K562 (cell line): ENCODE measurements around the gene RAD54L. TPM values are rescaled to one million over a fixed set of nuclear protein-coding genes. Genes with fewer than 3 reads are reported as not detected.

Experiments
- ATAC-seq: fragments of 200-7000 bp; cut with Tn5 transposase; 3 replicates; pipeline ENCODE4 v1.9.1; 2020; ENCODE audit warnings: moderate library complexity
- BruUV-seq: library from RNA; stranded (reverse); fragments of 400-500 nt; replicated peaks from 2 replicates; lab custom pipeline; 2021; lab: Mats Ljungman, UMichigan
- CTCF ChIA-PET: fragments of 300-600 bp; formaldehyde crosslinking; extraction: SDS; loops from one replicate; lab custom pipeline; 2021; ENCODE audit warnings: low intra/inter-chr PET ratio; lab: Yijun Ruan, JAX
- POLR2A ChIA-PET: fragments of 300-600, 350-650 bp; sonication (Branson Sonifier 250); formaldehyde crosslinking; extraction: SDS; loops from one replicate; lab custom pipeline; 2021; ENCODE audit warnings: antibody characterized with exemption, inconsistent platforms; lab: Yijun Ruan, JAX
- DNase-seq, 4 experiments: peaks; one replicate each; pipeline versions ENCODE4 v3.0.0 to v3.0.0-alpha.2; 2011 to 2018; ENCODE audit warnings: low spot score in 3 of 4, mixed read lengths in 3 of 4; ENCODE audit errors: extremely low read depth in 1 of 4
- FAIRE-seq: peaks from 2 replicates; lab custom pipeline; 2011; peaks lifted over from hg19 to GRCh38; lab: Jason Lieb, UNC
- H2AFZ ChIP-seq: 2 replicates; pipeline ENCODE4 v1.6.0; 2011; ENCODE audit warnings: low read depth, low read length, control low read depth, inconsistent platforms
- H3K27ac ChIP-seq: fragments of 200-600 bp; 3 replicates; pipeline ENCODE4 v1.8.0; 2011; ENCODE audit warnings: low read depth, mild to moderate bottlenecking, control low read depth, inconsistent platforms, low read length, moderate library complexity, mixed read lengths; ENCODE audit errors: extremely low read depth
- H3K27me3 ChIP-seq, 2 experiments: fragments of 300-600 bp in 1 of 2; 2 replicates in 1 of 2; 3 replicates in 1 of 2; pipeline versions ENCODE4 v1.6.0 to v1.8.0; 2011; ENCODE audit warnings: inconsistent platforms in 2 of 2, low read length in 2 of 2, mild to moderate bottlenecking in 1 of 2, mixed read lengths in 1 of 2, moderate library complexity in 1 of 2; ENCODE audit not compliant: control insufficient read depth in 2 of 2, insufficient read depth in 2 of 2
- H3K36me3 ChIP-seq: fragments of 300-600 bp; 3 replicates; pipeline ENCODE4 v1.8.0; 2011; ENCODE audit warnings: mild to moderate bottlenecking, low read length, inconsistent platforms; ENCODE audit not compliant: control insufficient read depth, insufficient read depth
- H3K4me1 ChIP-seq, 2 experiments: fragments of 200-600 bp in 1 of 2; replicated peaks in 1 of 2; 2 replicates in 1 of 2; 3 replicates in 1 of 2; pipeline versions ENCODE4 v1.5.1 to v1.8.0; 2011; ENCODE audit warnings: inconsistent platforms in 2 of 2, low read length in 2 of 2, mild to moderate bottlenecking in 1 of 2, mixed read lengths in 1 of 2, moderate library complexity in 1 of 2; ENCODE audit not compliant: control insufficient read depth in 2 of 2, insufficient read depth in 2 of 2
- H3K4me2 ChIP-seq: 2 replicates; pipeline ENCODE4 v1.6.1; 2011; ENCODE audit warnings: low read length, control low read depth, inconsistent platforms, mixed read lengths; ENCODE audit not compliant: insufficient read depth
- H3K4me3 ChIP-seq: fragments of 200-600 bp; sonication (generic), shearing (Covaris generic); 2 replicates; pipeline ENCODE4 v1.5.1; 2016; ENCODE audit warnings: control low read depth, inconsistent platforms
- H3K79me2 ChIP-seq: fragments of 200-600 bp; 3 replicates; pipeline ENCODE4 v1.8.0; 2011; ENCODE audit warnings: low read length, inconsistent platforms; ENCODE audit not compliant: control insufficient read depth, insufficient read depth
- H3K9ac ChIP-seq, 2 experiments: 2 replicates each; pipeline versions ENCODE4 v1.6.0 to v1.6.1; 2011; ENCODE audit warnings: low read depth in 2 of 2, low read length in 2 of 2, control low read depth in 1 of 2, inconsistent platforms in 1 of 2, mild to moderate bottlenecking in 1 of 2, mixed read lengths in 1 of 2; ENCODE audit not compliant: insufficient read depth in 1 of 2
- H3K9me1 ChIP-seq: one replicate; pipeline ENCODE4 v1.6.0; 2011; ENCODE audit warnings: inconsistent platforms, mild to moderate bottlenecking, low read length, moderate library complexity; ENCODE audit not compliant: control insufficient read depth, insufficient read depth
- H3K9me3 ChIP-seq: replicated peaks from 2 replicates; pipeline ENCODE4 v1.5.1; 2011; ENCODE audit warnings: low read depth, low read length, inconsistent platforms; ENCODE audit not compliant: control insufficient read depth, insufficient read depth
- H4K20me1 ChIP-seq: replicated peaks from 2 replicates; pipeline ENCODE4 v1.6.1; 2011; ENCODE audit warnings: low read length, inconsistent platforms, mixed read lengths; ENCODE audit not compliant: control insufficient read depth, insufficient read depth
- ZBTB17 ChIP-seq: fragments of 450-650 bp; formaldehyde crosslinking; IDR thresholded peaks from 2 replicates; pipeline ENCODE4 v1.4.0; 2020; ENCODE audit warnings: mild to moderate bottlenecking
- ZNF764 ChIP-seq: fragments of 250-450 bp; sonication (Bioruptor Pico); IDR thresholded peaks from 2 replicates; pipeline ENCODE4 v1.4.0; 2020; ENCODE audit warnings: low read depth, mild to moderate bottlenecking, moderate library complexity
- ZSCAN29 ChIP-seq: fragments of 450-650 bp; IDR thresholded peaks from 2 replicates; pipeline ENCODE4 v1.6.1; 2017
- WGBS: fragments of 100-300 bp; shearing (Covaris generic); methylation state at CpG from one replicate; pipeline ENCODE4 v1.1.6; 2016; ENCODE audit warnings: low coverage, mixed read lengths; ENCODE audit not compliant: insufficient coverage; ENCODE audit errors: missing lambda C conversion rate; 5-methylcytosine and 5-hydroxymethylcytosine counted together
- in situ Hi-C: fragments of 300-500 bp; cut with MboI; formaldehyde crosslinking; loops from 4 replicates; pipeline ENCODE4 v1.15.0; 2018; ENCODE audit warnings: inconsistent platforms, mixed read lengths
- intact Hi-C: fragments of 100-400 bp; cut with micrococcal nuclease; formaldehyde crosslinking; loops from 2 replicates; pipeline ENCODE4 v1.14.2; 2022
- polyA plus RNA-seq, 8 experiments: library from polyadenylated mRNA; depleted of rRNA in 4 of 8; stranded (reverse) in 5 of 8; unstranded in 3 of 8; fragments of >200 nt; fragmentation: Nextera tagmentation in 2 of 8; fragmentation: Illumina TruSeq in 1 of 8; extraction: Ambion mirVana in 2 of 8; extraction: Trizol in 1 of 8; gene quantifications; 2 replicates each; pipeline versions ENCODE4 v1.2.1 to v1.2.3, GENCODE V29; 2011 to 2014; ENCODE audit warnings: inconsistent platforms in 1 of 8, missing spikeins in 1 of 8
- total RNA-seq, 7 experiments: library from RNA; depleted of rRNA in 6 of 7; stranded (reverse); fragments of >200 nt in 6 of 7; fragmentation: Illumina TruSeq in 2 of 7; extraction: Trizol in 2 of 7; gene quantifications; 2 replicates each; pipeline versions ENCODE4 v1.2.1 to v1.2.3, GENCODE V29; 2011 to 2021; ENCODE audit warnings: low replicate concordance in 1 of 7
- TF ChIP-seq, protein P1 (sequence below): fragments of 200-600 bp; sonication (generic); IDR thresholded peaks from one replicate; pipeline ENCODE4 v1.6.1; 2012; ENCODE audit warnings: mild to moderate bottlenecking, low read depth, low read length, inconsistent platforms
- TF ChIP-seq, protein P2 (sequence below): fragments of 250-450 bp; sonication (Bioruptor Pico); IDR thresholded peaks from 2 replicates; pipeline ENCODE4 v1.8.0; 2021; ENCODE audit warnings: mild to moderate bottlenecking, moderate library complexity
- TF ChIP-seq, protein P3 (sequence below): sonication (generic); formaldehyde crosslinking; IDR thresholded peaks from 2 replicates; pipeline ENCODE4 v1.8.0; 2022; ENCODE audit warnings: mild to moderate bottlenecking, low read depth, missing genetic modification reagents

The RAD54L gene
- total and polyA plus RNA-seq, 9 of the 15 experiments (the other 6 are each of a cell fraction or from before 2014, with no cell fraction given) = 17.9 to 92.3 (median 37.5) TPM

DNA sequence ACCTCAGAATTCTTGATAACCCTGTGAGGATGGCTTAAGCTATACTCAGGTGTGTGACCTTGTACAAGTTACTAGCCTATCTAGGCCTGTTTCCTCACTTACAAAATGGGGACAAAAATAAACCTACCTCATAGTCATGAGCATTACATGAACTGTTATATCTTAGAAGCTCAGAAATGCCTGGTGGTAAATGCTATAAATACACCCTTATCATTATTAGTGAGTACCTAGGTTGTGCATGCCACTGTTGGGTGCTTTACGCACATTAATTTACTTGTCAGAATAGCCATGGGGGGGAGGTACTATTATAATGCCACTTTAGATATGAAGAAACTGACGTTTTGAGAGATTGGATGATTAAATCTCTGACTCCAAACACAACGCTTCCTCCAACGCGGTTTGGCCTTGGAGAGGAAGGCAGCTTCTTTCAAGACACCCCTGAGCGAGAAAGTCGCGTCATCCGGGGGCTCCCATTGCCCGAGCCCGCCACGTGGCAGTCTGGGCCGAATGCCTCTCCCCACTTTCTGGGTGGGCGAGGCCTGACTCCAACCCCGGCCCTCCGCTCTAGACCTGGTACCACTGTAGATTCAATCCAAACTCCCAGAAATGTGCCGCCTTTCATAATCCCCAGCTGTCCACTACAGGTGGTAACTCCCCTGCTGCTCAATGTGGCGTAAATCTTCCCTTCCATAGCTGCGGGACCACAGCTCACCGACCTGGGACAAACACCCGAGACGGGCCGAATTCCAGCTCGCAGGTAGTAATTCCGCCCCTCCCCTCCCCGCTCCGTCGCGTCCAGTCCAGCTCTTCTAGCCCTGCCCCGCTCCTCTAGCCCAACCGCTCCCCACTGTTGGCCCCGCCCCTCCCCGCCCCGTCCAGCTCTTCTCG is 771 bp upstream of the RAD54L start:
- POLR2A ChIA-PET = interaction anchor here (0.6 to 3.3 kb wide), 30 partner anchors 9 to 1525 kb away, joined by 3 to 23 read pairs (median 4); partner anchors contain the start of genes LRRC41, PIK3R3, TSPAN1 and UQCRH
- in situ Hi-C loops (no loop called here), intact Hi-C loops (loop anchor here (5.0 kb wide), 1 partner anchor 56 kb away; the partner anchor contains the start of genes LRRC41 and UQCRH)
- Histone ChIP-seq H3K4me2 (peak overlapping the region; percentile 98), H3K9me3 (no peaks in the 10 kb centered on the region), H3K4me1 (peaks cover 22 to 40% of the 10 kb centered on the region in 2 experiments; a peak in 4 of 5 replicates), H3K4me3 (peak overlapping the region; percentile 60), H3K36me3 (peaks cover 31% of the 10 kb centered on the region), H3K27ac (peak overlapping the region; percentile 91), H3K9me1 (no peaks in the 10 kb centered on the region), H3K27me3 (no peaks in the 10 kb centered on the region), H3K79me2 (peaks cover 33% of the 10 kb centered on the region), H3K9ac (peak overlapping the region; percentile 89 to 96), H4K20me1 (peaks cover 6% of the 10 kb centered on the region), H2AFZ (peak overlapping the region; percentile 99)
- WGBS = 1% methylated on average over 29 of the region's 35 CpGs
- ATAC-seq (peak; percentile 86), DNase-seq (peak; percentile 65 to 78 (median 68)), FAIRE-seq (peak; percentile 52)
- TSS peak; percentile 98 for BruUV-seq
- CTCF ChIA-PET = no interaction called here
- TF ChIP-seq ZBTB17 (CRISPR knock-in tag) = peak; percentile 92
- TF ChIP-seq, protein P1, sequence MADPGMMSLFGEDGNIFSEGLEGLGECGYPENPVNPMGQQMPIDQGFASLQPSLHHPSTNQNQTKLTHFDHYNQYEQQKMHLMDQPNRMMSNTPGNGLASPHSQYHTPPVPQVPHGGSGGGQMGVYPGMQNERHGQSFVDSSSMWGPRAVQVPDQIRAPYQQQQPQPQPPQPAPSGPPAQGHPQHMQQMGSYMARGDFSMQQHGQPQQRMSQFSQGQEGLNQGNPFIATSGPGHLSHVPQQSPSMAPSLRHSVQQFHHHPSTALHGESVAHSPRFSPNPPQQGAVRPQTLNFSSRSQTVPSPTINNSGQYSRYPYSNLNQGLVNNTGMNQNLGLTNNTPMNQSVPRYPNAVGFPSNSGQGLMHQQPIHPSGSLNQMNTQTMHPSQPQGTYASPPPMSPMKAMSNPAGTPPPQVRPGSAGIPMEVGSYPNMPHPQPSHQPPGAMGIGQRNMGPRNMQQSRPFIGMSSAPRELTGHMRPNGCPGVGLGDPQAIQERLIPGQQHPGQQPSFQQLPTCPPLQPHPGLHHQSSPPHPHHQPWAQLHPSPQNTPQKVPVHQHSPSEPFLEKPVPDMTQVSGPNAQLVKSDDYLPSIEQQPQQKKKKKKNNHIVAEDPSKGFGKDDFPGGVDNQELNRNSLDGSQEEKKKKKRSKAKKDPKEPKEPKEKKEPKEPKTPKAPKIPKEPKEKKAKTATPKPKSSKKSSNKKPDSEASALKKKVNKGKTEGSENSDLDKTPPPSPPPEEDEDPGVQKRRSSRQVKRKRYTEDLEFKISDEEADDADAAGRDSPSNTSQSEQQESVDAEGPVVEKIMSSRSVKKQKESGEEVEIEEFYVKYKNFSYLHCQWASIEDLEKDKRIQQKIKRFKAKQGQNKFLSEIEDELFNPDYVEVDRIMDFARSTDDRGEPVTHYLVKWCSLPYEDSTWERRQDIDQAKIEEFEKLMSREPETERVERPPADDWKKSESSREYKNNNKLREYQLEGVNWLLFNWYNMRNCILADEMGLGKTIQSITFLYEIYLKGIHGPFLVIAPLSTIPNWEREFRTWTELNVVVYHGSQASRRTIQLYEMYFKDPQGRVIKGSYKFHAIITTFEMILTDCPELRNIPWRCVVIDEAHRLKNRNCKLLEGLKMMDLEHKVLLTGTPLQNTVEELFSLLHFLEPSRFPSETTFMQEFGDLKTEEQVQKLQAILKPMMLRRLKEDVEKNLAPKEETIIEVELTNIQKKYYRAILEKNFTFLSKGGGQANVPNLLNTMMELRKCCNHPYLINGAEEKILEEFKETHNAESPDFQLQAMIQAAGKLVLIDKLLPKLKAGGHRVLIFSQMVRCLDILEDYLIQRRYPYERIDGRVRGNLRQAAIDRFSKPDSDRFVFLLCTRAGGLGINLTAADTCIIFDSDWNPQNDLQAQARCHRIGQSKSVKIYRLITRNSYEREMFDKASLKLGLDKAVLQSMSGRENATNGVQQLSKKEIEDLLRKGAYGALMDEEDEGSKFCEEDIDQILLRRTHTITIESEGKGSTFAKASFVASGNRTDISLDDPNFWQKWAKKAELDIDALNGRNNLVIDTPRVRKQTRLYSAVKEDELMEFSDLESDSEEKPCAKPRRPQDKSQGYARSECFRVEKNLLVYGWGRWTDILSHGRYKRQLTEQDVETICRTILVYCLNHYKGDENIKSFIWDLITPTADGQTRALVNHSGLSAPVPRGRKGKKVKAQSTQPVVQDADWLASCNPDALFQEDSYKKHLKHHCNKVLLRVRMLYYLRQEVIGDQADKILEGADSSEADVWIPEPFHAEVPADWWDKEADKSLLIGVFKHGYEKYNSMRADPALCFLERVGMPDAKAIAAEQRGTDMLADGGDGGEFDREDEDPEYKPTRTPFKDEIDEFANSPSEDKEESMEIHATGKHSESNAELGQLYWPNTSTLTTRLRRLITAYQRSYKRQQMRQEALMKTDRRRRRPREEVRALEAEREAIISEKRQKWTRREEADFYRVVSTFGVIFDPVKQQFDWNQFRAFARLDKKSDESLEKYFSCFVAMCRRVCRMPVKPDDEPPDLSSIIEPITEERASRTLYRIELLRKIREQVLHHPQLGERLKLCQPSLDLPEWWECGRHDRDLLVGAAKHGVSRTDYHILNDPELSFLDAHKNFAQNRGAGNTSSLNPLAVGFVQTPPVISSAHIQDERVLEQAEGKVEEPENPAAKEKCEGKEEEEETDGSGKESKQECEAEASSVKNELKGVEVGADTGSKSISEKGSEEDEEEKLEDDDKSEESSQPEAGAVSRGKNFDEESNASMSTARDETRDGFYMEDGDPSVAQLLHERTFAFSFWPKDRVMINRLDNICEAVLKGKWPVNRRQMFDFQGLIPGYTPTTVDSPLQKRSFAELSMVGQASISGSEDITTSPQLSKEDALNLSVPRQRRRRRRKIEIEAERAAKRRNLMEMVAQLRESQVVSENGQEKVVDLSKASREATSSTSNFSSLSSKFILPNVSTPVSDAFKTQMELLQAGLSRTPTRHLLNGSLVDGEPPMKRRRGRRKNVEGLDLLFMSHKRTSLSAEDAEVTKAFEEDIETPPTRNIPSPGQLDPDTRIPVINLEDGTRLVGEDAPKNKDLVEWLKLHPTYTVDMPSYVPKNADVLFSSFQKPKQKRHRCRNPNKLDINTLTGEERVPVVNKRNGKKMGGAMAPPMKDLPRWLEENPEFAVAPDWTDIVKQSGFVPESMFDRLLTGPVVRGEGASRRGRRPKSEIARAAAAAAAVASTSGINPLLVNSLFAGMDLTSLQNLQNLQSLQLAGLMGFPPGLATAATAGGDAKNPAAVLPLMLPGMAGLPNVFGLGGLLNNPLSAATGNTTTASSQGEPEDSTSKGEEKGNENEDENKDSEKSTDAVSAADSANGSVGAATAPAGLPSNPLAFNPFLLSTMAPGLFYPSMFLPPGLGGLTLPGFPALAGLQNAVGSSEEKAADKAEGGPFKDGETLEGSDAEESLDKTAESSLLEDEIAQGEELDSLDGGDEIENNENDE = no peak
- TF ChIP-seq ZNF764 (CRISPR knock-in tag) = 0 out of 2 replicates have a peak, but pooled peaks have one; percentile 40
- TF ChIP-seq, protein P2, sequence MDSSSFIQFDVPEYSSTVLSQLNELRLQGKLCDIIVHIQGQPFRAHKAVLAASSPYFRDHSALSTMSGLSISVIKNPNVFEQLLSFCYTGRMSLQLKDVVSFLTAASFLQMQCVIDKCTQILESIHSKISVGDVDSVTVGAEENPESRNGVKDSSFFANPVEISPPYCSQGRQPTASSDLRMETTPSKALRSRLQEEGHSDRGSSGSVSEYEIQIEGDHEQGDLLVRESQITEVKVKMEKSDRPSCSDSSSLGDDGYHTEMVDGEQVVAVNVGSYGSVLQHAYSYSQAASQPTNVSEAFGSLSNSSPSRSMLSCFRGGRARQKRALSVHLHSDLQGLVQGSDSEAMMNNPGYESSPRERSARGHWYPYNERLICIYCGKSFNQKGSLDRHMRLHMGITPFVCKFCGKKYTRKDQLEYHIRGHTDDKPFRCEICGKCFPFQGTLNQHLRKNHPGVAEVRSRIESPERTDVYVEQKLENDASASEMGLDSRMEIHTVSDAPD (CRISPR knock-in tag) = no peak
- no peak; the same call in 1 of the 2 replicates for TF ChIP-seq ZSCAN29
- TF ChIP-seq, protein P3, sequence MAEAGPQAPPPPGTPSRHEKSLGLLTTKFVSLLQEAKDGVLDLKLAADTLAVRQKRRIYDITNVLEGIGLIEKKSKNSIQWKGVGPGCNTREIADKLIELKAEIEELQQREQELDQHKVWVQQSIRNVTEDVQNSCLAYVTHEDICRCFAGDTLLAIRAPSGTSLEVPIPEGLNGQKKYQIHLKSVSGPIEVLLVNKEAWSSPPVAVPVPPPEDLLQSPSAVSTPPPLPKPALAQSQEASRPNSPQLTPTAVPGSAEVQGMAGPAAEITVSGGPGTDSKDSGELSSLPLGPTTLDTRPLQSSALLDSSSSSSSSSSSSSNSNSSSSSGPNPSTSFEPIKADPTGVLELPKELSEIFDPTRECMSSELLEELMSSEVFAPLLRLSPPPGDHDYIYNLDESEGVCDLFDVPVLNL (CRISPR knock-in tag) = no peak
